ENCODE results near the gene LAGE3. TPM values are rescaled to one million over a fixed set of nuclear protein-coding genes. Genes with fewer than 3 reads are reported as not detected.
"Not testable (repeated sequence)": the region's sequence is repeated elsewhere in the genome, so short reads cannot be mapped to it uniquely, and the experiment has no call there.

Gene LAGE3
- total RNA-seq, 2 donors from 2014 or later = 29.5 to 34.1 TPM

DNA sequence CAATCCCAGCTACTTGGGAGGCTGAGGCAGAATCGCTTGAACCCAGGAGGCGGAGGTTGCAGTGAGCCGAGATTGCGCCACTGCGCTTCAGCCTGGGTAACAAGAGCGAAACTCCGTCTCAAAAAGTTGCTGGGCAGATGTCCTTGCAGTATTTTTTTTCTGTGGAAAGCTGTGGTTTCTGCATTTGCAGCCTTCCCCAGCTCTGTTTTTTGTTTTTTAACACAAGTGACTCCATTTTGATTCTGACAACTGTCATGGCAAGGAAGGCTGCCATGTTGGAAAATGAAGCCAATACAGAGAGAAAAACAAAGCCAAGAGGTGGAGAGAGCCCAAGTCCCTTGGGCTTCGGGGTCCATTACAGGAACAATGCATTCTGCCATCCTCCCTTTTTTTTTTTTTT is 23.0 kb upstream of the LAGE3 start:
- Histone ChIP-seq H3K9me3 (ENCODE audit: control insufficient read depth, low read length) (no peaks in the 10 kb centered on the region), H3K4me3 (ENCODE audit: low read length) (no peak overlapping the region), H3K9ac (ENCODE audit: extremely low read depth, low read length, poor library complexity, severe bottlenecking) (no peak overlapping the region), H3K36me3 (ENCODE audit: control insufficient read depth, insufficient read depth, low read length) (peaks cover 3% of the 10 kb centered on the region), H3K27me3 (ENCODE audit: control insufficient read depth, insufficient read depth, low read length, poor library complexity, severe bottlenecking) (no peaks in the 10 kb centered on the region), H3K27ac (ENCODE audit: low read depth, low read length) (no peak overlapping the region), H3K4me1 (ENCODE audit: control insufficient read depth, insufficient read depth, low read length) (no peaks in the 10 kb centered on the region)
- peaks cover 58% of the 10 kb centered on the region for H3K9me3 Mint-ChIP-seq
- H3K4me3 Mint-ChIP-seq = no peak overlapping the region
- H3K27me3 Mint-ChIP-seq (ENCODE audit: insufficient read depth) = peaks cover 2% of the 10 kb centered on the region
- 81 to 100% methylated on average over 1 to 7 of the region's 8 CpGs for WGBS, 2 experiments (ENCODE audit: insufficient coverage in 1 of 2, insufficient read length in 1 of 2)
- DNase-seq = no peak
- no peak overlapping the region for H3K27ac Mint-ChIP-seq
- peaks cover 11% of the 10 kb centered on the region for H3K36me3 Mint-ChIP-seq (ENCODE audit: low read depth)
- H3K4me1 Mint-ChIP-seq = no peaks in the 10 kb centered on the region
- no peak for TF ChIP-seq CTCF (conservative IDR thresholded peaks at IDR 0.05)

DNA sequence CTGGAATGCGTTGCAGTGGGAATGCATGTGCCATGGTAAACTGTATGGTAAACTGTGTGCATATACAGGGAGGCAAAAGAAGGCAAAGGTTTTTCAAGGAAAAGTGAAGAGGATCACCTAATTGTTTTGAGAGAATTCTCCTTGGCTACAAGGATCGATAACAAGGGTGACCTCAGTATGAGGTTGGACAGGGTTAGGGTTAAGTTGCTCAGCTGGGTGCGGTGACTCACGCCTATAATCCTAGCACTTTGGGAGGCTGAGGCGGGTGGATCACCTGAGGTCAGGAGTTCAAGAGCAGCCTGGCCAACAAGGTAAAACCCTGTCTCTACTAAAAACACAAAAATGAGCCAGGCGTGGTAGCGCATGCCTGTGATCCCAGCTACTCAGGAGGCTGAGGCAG is 22.3 kb upstream of the LAGE3 start:
- not testable (repeated sequence) for H3K36me3 Mint-ChIP-seq (ENCODE audit: low read depth); H3K27ac ChIP-seq (ENCODE audit: low read depth, low read length); H3K27ac Mint-ChIP-seq; H3K27me3 Mint-ChIP-seq (ENCODE audit: insufficient read depth); H3K9me3 ChIP-seq (ENCODE audit: control insufficient read depth, low read length); H3K36me3 ChIP-seq (ENCODE audit: control insufficient read depth, insufficient read depth, low read length); H3K4me3 Mint-ChIP-seq; H3K4me1 ChIP-seq (ENCODE audit: control insufficient read depth, insufficient read depth, low read length); H3K27me3 ChIP-seq (ENCODE audit: control insufficient read depth, insufficient read depth, low read length, poor library complexity, severe bottlenecking); H3K9ac ChIP-seq (ENCODE audit: extremely low read depth, low read length, poor library complexity, severe bottlenecking); H3K4me3 ChIP-seq (ENCODE audit: low read length); DNase-seq; H3K4me1 Mint-ChIP-seq
- 80 to 95% methylated on average over 2 to 7 of the region's 7 CpGs for WGBS, 2 experiments (ENCODE audit: insufficient coverage in 1 of 2, insufficient read length in 1 of 2)
- peaks cover 61% of the 10 kb centered on the region for H3K9me3 Mint-ChIP-seq

DNA sequence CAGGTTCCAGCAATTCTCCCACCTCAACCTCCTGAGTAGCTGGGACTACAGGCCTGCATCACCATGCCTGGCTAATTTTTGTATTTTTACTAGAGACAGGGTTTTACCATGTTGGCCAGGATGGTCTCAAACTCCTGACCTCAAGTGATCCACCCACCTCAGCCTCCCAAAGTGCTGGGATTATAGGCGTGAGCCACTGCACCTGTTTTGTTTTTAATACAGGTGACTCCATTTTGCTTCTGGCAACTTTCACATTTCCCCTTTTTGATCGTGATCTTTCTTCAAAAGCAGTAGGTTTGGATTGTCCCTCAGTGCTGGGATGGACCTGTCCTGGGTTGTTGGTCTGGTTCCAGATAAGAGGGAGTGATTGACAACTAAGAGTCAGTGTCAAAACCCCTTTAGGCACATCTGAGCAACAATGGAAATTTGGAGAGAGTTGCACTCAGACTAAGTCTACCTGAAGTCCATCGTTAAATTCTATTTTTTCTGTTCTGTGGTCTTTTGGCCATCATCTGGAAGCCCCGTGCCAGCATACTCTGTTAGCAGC is 17.6 kb upstream of the LAGE3 start:
- peaks cover 60% of the 10 kb centered on the region for H3K9me3 Mint-ChIP-seq
- H3K4me1 Mint-ChIP-seq = not testable (repeated sequence)
- 95 to 100% methylated on average over 2 to 4 of the region's 4 CpGs for WGBS, 2 experiments (ENCODE audit: insufficient coverage in 1 of 2, insufficient read length in 1 of 2)

GRCh38 chrX:154495472-154495922 is 16.4 kb upstream of the LAGE3 start:
- Mint-ChIP-seq H3K4me1 (no peaks in the 10 kb centered on the region), H3K4me3 (no peak overlapping the region), H3K27me3 (ENCODE audit: insufficient read depth) (peaks cover 1% of the 10 kb centered on the region), H3K27ac (no peak overlapping the region), H3K9me3 (peaks cover 59% of the 10 kb centered on the region), H3K36me3 (ENCODE audit: low read depth) (no peaks in the 10 kb centered on the region)
- no peak overlapping the region for H3K4me3 ChIP-seq (ENCODE audit: low read length)
- H3K36me3 ChIP-seq (ENCODE audit: control insufficient read depth, insufficient read depth, low read length) = no peaks in the 10 kb centered on the region
- no peak overlapping the region for H3K27ac ChIP-seq (ENCODE audit: low read depth, low read length)
- WGBS, 2 experiments (ENCODE audit: insufficient coverage in 1 of 2, insufficient read length in 1 of 2) = 83 to 93% methylated on average over 1 to 5 of the region's 6 CpGs
- no peaks in the 10 kb centered on the region for H3K27me3 ChIP-seq (ENCODE audit: control insufficient read depth, insufficient read depth, low read length, poor library complexity, severe bottlenecking)
- no peaks in the 10 kb centered on the region for H3K4me1 ChIP-seq (ENCODE audit: control insufficient read depth, insufficient read depth, low read length)
- no peak for TF ChIP-seq CTCF (conservative IDR thresholded peaks at IDR 0.05)
- no peak for DNase-seq
- no peak overlapping the region for H3K9ac ChIP-seq (ENCODE audit: extremely low read depth, low read length, poor library complexity, severe bottlenecking)
- no peaks in the 10 kb centered on the region for H3K9me3 ChIP-seq (ENCODE audit: control insufficient read depth, low read length)

More for the DNA sequence above, 17.6 kb upstream of the LAGE3 start:
- H3K36me3 ChIP-seq (ENCODE audit: control insufficient read depth, insufficient read depth, low read length); H3K27me3 ChIP-seq (ENCODE audit: control insufficient read depth, insufficient read depth, low read length, poor library complexity, severe bottlenecking); H3K36me3 Mint-ChIP-seq (ENCODE audit: low read depth); H3K27ac ChIP-seq (ENCODE audit: low read depth, low read length); H3K27ac Mint-ChIP-seq; H3K4me3 Mint-ChIP-seq; H3K9ac ChIP-seq (ENCODE audit: extremely low read depth, low read length, poor library complexity, severe bottlenecking); H3K9me3 ChIP-seq (ENCODE audit: control insufficient read depth, low read length); H3K4me1 ChIP-seq (ENCODE audit: control insufficient read depth, insufficient read depth, low read length); H3K4me3 ChIP-seq (ENCODE audit: low read length); DNase-seq; H3K27me3 Mint-ChIP-seq (ENCODE audit: insufficient read depth): not testable (repeated sequence)
